HG03039 (cell line): ENCODE results near the gene PCIF1.
"Not testable (repeated sequence)": the region's sequence is repeated elsewhere in the genome, so short reads cannot be mapped to it uniquely, and the experiment has no call there.

Source experiments
- ATAC-seq: cut with Tn5 transposase; IDR thresholded peaks from one replicate; pipeline ENCODE4 v1.9.1; 2021; ENCODE audit warnings: mild to moderate bottlenecking, moderate library complexity; ENCODE audit not compliant: unreplicated experiment

PCIF1 gene

DNA sequence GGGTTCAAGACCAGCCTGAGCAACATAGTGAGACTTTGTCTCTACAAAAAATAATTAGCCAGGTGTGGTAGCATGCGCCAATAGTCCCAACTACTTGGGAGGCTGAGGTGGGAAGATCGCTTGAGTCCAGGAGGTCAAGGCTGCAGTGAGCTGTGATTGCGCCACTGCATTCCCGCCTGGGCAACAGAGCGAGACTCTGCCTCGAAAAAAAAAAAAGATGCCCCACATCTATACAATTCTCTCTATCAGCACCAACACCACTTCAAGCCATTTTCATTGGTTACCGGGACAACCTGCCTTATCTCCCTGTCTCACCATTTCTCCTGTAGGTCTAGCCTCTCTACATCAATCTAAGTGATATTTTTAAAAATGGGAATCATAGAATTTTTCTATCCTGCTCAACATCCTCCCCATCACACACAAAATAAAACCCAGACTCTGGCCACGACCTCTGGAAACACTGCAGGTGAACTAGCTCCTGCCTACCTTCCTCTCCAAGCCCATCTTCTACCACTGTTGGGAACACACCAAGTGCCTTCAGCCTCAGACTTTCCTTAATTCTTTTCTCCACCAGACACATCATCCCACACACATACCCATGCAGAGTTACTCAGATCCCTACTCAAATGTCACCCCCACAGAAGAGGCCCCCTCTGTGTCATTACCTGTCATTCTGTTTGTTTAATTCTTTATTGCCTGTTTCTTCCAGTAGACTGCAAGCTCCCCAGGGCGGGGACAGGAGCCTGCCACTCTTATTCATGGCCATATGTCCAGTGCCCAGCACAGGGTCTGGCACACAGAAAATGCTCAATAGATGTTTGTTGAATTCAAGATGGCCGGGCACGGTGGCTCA is 12.9 kb upstream of the PCIF1 start:
- no peak for ATAC-seq

DNA sequence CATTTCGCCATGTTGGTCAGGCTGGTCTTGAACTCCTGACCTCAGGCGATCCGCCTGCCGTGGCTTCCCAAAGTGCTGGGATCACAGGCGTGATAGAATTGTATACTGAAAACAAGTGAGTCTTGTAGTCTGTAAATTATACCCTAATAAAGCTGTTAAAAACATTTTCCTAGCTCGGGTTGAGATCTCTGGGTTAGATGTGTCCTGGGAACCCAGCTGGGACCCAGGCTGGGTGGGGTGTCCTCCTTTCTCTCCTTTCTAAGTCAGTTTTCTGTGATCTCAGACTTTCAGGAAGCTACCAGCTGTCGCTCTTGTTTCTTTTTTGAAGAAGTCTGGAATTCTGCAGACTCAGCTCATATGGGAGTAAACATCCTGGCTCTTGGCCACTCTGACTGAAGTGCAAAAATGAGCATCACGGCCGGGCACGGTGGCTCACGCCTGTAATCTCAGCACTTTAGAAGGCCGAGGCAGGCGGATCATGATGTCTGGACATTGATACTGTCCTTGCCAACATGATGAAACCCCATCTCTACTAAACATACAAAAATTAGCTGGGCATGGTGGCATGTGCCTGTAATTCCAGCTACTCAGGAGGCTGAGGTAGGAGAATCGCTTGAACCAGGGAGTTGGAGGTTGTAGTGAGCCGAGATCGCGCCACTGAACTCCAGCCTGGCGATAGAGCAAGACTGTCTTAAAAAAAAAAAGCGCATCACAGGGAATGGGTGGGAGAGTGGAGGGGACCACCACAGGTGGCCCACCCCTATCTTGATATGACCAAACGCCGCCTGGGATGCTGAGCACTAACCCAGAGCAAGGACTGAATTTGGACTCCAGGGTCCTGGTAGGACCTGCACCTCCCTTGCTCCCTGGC is 9.9 kb upstream of the PCIF1 start:
- ATAC-seq: no peak

DNA sequence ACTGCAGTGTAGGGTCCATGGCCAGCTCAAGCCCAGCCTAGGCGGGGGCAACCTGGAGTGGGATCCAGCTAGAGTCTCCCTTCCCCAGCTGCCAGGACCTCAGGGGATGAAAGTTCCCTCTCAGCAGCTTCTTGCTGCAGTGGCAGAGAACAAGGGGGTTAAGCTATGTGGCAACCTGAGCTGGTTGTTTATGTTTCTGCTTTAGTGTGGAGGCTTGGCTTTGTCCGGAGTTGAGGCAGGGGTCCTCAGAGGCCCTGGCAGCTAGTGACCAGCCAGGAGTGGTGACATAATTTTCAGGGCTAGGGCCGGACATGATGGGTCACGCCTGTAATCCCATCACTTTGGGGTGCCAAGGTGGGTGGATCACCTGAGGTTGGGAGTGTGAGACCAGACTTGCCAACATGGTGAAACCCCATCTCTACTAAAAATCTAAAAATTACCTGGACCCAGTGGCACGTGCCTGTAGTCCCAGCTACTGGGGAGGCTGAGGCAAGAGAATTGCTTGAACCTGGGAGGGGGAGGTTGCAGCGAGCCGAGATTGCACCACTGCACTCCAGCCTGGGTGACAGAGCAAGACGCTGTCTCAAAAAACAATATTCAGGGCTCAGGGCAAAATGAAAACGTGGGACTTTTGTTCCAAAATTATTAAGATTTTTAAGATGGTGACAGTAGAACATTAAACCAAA is 8.5 kb upstream of the PCIF1 start:
- ATAC-seq: no peak

DNA sequence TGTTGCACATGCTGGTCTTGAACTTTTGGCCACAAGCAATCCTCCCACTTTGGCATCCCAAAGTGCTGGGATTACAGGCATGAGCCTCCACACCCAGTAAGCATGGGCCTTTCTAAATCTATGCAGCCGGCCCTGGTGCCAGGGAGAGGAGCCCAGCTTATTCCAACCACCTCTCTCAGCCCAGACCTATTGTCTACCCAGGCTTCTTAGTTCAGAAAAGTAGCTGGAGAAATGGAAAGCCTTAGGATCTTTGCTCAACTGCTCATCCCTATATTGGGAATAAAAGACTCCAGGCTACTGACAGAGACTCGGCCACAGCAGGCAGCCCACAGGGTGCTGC is 7.8 kb upstream of the PCIF1 start:
- ATAC-seq: no peak

DNA sequence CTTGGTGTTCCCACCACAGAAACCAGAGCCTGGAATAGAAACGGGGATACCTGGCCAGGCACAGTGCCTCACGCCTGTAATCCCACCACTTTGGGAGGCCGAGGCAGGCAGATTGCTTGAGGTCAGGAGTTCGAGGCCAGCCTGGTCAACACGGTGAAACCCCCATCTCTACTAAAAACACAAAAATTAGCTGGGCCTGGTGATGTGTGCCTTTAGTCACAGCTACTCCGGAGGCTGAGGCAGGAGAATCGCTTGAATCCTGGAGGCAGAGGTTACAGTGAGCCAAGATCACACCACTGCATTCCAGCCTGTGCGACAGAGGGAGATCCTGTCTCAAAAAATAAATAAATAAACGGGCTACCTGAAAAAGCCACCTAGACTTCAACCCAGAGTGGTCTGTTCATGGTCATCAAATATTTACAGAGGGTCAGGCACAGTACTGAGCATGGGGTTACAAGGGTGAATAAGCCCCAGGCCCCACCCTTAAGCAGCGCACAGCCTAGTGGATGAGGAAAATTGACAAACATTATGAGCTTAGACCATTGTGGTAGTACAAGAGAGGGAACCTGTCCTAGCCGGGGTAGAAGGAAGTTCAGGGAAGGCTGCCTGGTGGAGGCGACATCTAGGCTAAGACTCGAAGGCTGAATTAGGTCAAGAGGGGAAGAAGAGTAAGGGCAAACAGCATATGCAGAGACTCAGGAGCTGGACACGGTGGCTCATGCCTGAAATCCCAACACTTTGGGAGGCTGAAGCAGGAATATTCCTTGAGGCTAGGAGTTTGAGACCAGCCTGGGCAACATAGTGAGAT is 7.2 kb upstream of the PCIF1 start:
- no peak for ATAC-seq

DNA sequence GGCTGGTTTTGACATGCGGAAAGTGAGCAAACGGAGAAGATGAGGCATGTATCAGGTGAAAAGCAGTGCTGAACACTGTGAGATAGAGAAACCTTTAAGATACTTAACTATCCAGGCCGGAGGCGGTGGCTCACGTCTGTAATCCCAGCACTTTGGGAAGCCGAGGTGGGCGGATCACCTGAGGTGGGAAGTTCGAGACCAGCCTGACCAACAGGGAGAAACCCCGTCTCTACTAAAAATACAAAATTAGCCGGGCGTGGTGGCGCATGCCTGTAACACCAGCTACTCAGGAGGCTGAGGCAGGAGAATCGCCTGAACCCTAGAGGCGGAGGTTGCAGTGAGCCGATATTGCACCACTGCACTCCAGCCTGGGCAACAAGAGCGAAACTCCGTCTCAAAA is 2.8 kb upstream of the PCIF1 start:
- not testable (repeated sequence) for ATAC-seq

DNA sequence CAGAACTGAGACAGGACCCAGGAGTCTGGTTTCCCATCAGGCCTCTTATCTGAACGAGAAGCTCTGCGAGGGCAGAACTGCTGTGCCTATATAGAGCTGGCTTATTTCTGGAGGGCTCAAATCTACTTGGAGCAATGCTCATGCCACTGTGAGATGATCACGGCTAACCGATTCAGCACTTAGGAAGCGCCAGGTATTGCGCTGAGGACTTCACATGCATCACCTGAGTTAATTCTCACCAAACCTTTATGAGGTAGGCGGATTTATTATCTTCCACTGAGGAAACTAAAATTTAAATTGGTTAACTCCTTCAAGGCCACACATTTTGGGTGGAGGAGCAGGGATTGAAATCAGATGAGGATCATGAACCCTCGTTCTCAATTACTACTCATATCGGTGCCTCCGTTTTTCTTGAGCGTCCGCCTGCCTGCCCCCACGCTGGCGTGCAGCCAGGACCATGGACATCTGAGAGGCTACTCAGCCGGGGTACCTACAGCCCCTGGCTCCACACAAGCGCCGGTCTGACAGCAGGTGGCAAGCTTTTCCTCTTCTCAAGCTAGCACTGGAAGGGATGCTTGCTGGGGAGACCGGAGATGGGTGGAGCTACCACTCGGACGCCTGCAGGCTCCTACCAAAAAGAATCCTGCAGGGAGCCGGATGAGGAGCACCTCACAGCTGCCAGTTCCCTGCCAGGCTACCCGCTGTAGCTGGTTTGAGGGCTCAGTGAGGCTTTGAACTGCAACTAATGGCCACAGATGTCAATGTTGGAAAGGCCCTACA is 1.0 kb upstream of the PCIF1 start:
- ATAC-seq: no peak

DNA sequence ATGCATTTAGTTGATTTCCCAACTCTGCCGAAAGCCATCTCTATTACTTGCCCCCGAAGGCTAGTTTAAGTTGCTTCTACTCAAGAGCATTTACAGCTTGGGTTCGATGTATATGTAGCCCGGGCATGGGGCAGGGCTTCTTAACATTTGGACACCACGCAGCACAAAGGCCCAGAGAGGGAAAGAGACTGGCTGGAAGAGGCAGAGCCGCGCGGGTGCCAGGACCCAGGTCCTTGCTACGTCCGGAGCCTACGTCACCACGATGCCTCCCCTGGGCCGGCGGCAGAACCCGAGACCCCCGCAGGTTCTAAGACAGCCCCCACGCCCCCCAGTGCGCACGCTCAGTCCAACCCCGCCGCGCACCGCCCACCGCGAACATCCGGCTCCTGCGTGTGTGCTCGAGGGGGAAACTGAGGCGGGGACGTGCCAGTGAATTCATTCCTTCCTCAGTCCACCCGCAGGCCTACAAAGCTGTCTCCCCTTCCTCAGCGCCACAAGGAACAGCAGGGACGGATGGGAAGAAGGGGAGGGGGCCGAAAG is 367 bp upstream of the PCIF1 start:
- peak; percentile 6 for ATAC-seq

DNA sequence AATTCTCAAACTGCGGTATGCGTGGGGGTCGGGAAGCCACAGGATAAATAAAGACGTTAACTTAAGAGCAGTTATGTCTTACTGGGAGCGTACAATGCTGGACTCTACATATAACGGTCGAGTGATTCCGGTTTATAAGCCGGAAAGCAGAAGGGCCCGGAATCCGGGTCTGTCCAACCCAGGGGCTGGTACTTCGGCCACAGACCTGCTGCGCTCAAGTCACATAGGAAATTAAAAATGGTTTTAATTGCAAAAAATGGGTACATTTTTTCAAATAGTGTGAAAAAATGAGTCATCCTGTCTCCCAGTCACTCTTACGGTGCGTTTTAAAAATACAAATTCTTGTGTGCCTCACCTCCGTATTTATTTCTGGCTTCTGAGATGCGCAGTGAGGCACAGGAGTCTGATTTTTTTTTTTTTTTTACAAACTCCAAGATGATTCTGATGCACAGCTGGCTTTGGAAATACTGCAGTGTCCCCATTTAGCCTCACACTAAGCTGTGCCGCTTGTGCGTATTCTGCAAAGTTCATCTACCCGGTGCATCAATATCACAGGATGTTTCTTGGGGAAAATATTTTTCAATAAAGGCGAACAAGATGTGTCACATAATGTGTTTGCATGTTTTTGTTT is 1.0 kb downstream of the PCIF1 start:
- peak; percentile 20 for ATAC-seq

DNA sequence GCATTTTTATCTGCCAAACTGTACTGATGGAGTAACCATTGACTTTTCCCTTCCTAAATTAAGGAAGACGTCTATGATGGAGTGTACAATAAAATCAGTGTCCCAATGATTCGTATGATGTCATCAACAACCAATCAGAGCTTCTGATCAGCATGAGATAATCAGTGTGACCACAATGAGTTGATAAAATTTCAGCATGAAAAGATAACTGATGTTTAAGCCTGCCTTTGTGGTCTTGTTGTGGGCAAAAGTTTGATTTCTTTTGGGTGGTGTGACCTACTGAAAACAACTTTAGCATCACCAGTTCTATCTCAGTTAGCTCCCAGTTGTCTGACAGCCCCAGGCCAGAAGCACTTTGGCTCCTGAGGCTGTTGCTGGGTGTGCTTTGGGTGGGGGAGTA is 3.3 kb downstream of the PCIF1 start:
- no peak for ATAC-seq

DNA sequence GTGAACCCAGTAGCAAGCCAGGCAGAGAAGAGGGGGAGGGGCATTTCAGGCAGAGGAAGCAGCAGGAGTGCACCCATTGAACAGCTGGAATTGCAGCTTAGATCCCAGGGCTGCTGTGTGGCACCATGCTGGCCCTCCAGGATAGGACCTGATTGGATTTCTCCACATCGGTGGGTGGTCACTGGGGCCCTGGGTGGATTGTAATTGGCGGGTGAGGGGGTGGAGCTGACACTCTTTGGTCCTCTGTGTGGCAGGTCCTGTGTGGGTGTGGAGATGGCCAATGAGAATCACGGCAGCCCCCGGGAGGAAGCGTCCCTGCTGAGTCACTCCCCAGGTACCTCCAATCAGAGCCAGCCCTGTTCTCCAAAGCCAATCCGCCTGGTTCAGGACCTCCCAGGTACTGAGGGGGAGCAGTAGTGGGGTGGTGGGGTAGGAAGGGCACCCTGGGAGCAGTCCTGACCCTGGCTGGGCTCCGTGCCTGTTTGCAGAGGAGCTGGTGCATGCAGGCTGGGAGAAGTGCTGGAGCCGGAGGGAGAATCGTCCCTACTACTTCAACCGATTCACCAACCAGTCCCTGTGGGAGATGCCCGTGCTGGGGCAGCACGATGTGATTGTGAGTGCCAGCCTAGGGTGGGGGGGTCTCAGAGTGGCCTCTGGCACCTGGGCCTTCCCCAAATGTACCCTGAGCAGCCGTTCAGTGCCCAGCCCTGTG is 4.4 kb downstream of the PCIF1 start:
- ATAC-seq: no peak

DNA sequence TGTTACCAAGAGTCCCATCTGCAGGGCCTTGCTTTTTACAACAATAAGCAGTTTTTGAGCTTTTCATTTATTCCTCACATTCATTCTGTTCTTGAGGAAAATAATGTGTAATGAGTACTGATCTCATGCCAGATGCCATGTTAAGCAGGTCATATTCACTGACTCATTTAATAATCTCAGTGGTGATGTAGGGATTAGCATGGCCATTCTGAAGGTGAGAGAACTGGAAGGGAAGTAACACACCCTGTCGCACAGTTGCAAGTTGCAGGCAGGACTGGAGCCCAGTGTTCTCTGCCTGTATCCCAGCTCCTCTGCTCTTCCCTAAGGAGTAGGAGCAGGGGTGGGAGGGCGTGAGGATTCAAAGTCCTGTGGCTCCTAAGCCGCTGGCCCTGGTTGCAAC is 5.6 kb downstream of the PCIF1 start:
- ATAC-seq: no peak

DNA sequence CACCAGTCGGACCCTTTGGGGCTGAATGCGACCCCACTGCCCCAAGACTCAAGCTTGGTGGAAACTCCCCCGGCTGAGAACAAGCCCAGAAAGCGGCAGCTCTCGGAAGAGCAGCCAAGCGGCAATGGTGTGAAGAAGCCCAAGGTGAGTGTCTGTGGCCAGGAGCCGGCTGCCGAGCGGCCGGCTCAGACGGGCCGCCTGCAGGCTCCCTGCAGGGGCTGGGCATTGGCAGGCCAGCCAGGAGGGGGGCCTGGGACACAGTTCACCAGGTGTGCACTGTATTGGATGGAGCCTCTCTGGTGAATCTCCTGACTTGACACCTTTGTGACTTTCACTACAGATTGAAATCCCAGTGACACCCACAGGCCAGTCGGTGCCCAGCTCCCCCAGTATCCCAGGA is 6.0 kb downstream of the PCIF1 start:
- no peak for ATAC-seq

DNA sequence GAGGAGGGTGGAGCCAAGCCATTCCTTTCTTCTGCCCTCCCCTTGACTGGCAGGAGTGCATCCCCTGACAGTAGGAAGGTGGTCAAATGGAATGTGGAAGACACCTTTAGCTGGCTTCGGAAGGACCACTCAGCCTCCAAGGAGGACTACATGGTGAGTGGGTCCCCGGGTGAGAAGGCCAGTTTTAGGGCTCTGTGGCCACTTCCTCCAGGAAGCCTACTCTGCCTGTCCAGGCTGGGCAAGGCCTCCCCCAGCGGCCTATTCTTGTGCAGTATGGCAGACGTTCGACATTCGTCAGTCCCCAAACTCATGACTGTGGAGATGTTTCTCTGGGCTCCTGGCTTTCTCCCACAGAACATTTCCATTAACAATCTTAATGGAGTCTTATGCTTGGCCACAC is 9.1 kb downstream of the PCIF1 start:
- no peak for ATAC-seq

DNA sequence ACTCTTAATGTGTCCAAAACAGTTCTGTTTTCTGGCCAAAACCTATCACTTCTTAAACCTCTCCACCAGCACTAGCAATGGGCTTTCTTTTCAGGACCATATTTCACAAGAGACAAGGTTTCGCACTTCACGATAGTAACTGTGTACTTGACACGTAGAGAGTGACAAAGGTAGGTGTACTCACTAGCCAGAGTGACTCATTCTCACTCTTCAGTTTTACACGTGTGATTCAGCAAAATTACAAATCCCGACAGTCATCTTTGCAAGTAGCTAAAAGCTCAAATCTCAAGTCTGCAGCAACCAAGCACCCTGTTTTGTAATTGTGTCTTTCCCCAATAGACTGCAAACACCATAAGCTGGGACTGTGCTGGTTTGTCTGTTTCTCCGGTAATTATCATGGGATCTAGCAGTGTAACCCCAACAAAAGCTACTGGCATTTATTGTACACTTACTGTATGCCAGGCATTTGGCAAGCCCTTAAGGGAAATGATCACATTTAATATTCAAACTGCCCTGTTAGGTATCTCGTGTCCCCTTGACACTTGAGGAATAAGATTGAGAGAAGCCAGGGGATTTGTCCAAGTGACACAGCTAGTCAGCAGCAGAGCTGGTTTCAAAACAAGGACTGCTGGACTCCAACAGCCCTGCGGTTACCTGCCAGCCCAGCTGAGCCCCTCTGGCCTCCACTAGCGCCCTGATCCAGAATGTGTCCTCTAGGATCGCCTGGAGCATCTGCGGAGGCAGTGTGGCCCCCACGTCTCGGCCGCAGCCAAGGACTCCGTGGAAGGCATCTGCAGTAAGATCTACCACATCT is 9.9 kb downstream of the PCIF1 start:
- no peak for ATAC-seq

DNA sequence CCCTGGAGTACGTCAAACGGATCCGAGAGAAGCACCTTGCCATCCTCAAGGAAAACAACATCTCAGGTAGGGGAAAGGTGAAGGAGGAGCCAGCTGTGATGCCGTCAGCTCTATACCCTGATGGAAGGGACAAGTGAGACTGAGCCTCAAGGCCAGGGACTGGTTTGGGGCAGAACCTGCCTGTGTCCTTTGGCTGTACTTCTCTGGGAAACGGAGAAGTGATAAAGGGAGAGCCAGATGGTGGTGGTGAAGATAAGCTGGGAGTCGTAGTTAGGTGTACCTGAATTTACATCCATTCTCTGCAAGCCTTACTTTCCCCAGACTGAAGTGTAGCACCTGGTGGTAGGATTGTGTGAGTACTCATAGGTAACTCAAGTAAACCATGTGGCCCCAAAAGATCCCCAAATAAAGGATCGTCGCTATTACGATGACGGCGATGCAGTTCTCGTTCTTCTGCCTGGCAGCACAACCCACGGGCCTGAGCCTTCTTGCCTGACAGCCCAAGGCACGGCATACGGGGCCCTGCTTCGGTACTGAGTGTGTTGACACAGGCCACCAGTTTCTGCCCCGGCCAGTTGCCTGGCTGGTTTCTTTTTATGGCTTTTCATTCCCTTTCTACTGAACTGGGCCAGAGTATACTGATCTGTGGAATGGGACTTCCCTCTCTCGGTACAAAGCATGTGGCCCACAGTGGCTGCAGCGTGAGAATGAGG is 10.6 kb downstream of the PCIF1 start:
- ATAC-seq: no peak

DNA sequence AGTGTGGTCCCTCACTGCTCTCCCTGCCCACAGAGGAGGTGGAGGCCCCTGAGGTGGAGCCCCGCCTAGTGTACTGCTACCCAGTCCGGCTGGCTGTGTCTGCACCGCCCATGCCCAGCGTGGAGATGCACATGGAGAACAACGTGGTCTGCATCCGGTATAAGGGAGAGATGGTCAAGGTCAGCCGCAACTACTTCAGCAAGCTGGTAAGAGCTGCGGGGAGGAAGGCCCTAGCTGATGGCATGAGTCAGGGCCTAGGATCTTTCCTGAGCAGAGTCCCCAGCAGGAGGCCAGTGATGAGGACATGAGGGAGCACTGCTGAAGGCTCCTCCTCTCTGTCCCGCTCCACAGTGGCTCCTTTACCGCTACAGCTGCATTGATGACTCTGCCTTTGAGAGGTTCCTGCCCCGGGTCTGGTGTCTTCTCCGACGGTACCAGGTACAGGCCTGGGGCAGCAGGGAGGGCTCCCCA is 11.2 kb downstream of the PCIF1 start:
- no peak for ATAC-seq
